Thoracic aorta (tissue), 2 donors: ENCODE data around the gene POFUT2. TPM values are rescaled to one million over a fixed set of nuclear protein-coding genes. Genes with fewer than 3 reads are reported as not detected.

Experiments
- ATAC-seq: fragments of 150-250 bp; one replicate; pipeline ENCODE4 v1.8.0; 2017; ENCODE audit warnings: low read depth; ENCODE audit not compliant: insufficient number of reproducible peaks, low FRiP score
- DNase-seq: peaks from one replicate; pipeline ENCODE4 v3.0.0-alpha.2; 2020; ENCODE audit warnings: low spot score
- H3K27ac ChIP-seq, 2 donors: fragments of 200-600 bp; sonication (generic); 1 replicate in 1 of 2; 2 replicates in 1 of 2; pipeline ENCODE4 v1.5.1; 2016; ENCODE audit warnings: mild to moderate bottlenecking in 2 of 2, moderate library complexity in 2 of 2
- H3K27me3 ChIP-seq: fragments of 200-600 bp; sonication (generic); replicated peaks from 2 replicates; pipeline ENCODE4 v1.6.0; 2016; ENCODE audit warnings: mild to moderate bottlenecking; ENCODE audit not compliant: insufficient read depth
- H3K36me3 ChIP-seq: fragments of 200-600 bp; sonication (generic); one replicate; pipeline ENCODE4 v1.5.1; 2016
- H3K4me1 ChIP-seq, 2 donors: fragments of 200-600 bp; sonication (generic); 1 replicate in 1 of 2; 2 replicates in 1 of 2; pipeline versions ENCODE4 v1.5.1 to v1.6.0; 2016; ENCODE audit warnings: low read depth in 2 of 2, mild to moderate bottlenecking in 1 of 2; ENCODE audit not compliant: control insufficient read depth in 1 of 2
- H3K4me3 ChIP-seq: fragments of 200-600 bp; sonication (generic); 2 replicates; pipeline ENCODE4 v1.5.1; 2016; ENCODE audit warnings: mild to moderate bottlenecking
- H3K9me3 ChIP-seq: fragments of 200-600 bp; sonication (generic); 2 replicates; pipeline ENCODE4 v1.5.1; 2016
- total RNA-seq, 2 donors: library from RNA; depleted of rRNA; stranded (reverse); fragments of >200 nt; gene quantifications; one replicate each; pipeline versions ENCODE4 v1.1.0 to v1.2.3, GENCODE V29; 2016
- TF ChIP-seq, protein P1 (sequence below): fragments of 200-600 bp; sonication (generic); IDR thresholded peaks from one replicate; pipeline ENCODE4 v1.5.1; 2019; ENCODE audit warnings: antibody characterized with exemption

POFUT2 gene
- total RNA-seq, 2 donors from 2014 or later = 70.8 to 87.3 TPM

DNA sequence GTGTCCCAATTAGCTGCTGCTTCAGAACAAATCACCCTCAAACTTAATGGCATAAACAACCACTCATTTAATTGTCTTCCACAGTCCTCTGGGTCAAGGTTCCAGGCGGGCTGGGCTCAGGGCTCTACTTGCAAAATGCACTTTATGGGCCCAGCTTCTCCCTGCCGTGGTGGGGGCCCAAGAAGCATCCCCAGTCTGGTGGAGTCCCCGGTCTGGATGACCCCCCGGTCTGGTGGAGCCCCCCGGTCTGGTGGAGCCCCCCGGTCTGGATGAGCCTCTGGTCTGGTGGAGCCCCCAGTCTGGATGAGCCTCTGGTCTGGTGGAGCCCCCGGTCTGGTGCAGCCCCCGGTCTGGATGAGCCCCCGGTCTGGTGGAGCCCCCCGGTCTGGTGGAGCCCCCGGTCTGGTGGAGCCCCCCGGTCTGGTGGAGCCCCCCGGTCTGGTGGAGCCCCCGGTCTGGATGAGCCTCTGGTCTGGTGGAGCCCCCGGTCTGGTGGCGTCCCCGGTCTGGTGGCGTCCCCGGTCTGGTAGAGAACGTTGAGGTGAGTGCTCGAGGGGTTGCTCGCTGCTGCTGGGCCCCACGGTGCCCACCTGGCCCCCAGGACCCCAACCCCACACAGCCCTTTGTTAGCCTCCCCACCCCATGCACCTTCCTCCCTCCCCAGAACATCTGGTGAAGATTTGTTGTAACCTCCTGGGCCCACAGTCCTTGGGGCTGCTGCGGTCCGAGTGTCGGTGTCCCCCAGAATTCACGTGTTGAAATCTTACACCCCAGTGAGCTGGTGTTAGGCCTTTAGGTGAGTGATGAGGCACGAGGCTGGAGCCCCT lies 33.8 kb downstream of the POFUT2 start:
- H3K36me3 ChIP-seq = no peaks in the 10 kb centered on the region
- TF ChIP-seq, protein P1, sequence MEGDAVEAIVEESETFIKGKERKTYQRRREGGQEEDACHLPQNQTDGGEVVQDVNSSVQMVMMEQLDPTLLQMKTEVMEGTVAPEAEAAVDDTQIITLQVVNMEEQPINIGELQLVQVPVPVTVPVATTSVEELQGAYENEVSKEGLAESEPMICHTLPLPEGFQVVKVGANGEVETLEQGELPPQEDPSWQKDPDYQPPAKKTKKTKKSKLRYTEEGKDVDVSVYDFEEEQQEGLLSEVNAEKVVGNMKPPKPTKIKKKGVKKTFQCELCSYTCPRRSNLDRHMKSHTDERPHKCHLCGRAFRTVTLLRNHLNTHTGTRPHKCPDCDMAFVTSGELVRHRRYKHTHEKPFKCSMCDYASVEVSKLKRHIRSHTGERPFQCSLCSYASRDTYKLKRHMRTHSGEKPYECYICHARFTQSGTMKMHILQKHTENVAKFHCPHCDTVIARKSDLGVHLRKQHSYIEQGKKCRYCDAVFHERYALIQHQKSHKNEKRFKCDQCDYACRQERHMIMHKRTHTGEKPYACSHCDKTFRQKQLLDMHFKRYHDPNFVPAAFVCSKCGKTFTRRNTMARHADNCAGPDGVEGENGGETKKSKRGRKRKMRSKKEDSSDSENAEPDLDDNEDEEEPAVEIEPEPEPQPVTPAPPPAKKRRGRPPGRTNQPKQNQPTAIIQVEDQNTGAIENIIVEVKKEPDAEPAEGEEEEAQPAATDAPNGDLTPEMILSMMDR = no peak
- peaks cover 0 to 7% of the 10 kb centered on the region in 2 donors for H3K4me1 ChIP-seq
- DNase-seq (no peak), ATAC-seq (no peak)
- no peak overlapping the region for H3K27ac ChIP-seq
- no peak overlapping the region for H3K4me3 ChIP-seq
- no peaks in the 10 kb centered on the region for H3K9me3 ChIP-seq
- no peaks in the 10 kb centered on the region for H3K27me3 ChIP-seq

DNA sequence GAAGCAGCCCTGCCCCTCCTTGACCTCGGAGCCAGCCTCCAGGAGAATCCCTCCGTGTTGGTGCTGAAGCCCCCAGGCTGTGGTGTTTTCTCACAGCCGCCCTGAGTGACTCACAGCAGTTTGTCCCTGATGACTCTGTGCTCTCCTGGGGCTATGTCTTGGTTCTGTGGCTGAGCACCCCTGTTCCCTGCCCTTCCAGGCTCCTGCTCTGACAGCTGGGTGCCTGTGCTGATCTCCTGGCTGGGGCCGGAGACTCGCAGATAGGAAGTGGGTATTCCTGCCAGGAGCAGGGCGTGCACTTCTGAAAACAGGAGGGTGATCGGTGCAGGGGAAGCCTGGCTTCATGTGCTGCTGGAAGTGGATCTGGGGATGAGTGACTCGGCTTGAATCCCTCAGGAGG lies 34.5 kb downstream of the POFUT2 start:
- no peak overlapping the region for H3K4me3 ChIP-seq
- DNase-seq (no peak), ATAC-seq (no peak)
- TF ChIP-seq, protein P1 = no peak
- no peaks in the 10 kb centered on the region for H3K36me3 ChIP-seq
- no peaks in the 10 kb centered on the region for H3K27me3 ChIP-seq
- H3K27ac ChIP-seq = no peak overlapping the region
- peaks cover 4 to 14% of the 10 kb centered on the region in 2 donors for H3K4me1 ChIP-seq
- H3K9me3 ChIP-seq = no peaks in the 10 kb centered on the region

DNA sequence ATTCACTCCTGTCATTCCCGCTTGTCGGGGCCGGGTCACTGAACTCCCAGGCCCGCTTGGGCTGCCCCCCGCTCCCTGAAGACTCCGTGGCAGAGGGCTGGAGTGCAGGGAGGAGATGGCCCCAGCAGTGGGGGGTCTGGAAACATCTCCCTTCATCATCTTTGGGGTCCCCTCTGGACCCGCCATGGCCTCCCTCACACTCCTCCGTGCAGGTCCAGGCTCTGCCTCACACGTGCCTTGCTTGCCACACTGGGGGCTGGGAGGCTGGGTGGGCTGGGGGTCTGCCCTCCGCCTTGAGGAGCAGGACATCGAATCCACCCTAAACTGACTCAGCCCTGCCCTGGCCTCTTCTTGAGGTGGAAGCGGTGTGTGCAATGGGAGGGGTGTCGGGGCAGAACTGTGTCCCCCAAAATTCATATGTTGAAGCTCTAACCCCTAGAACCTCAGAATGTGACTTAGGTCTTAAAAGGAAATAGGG lies 35.2 kb downstream of the POFUT2 start:
- no peak overlapping the region for H3K27ac ChIP-seq
- no peaks in the 10 kb centered on the region for H3K36me3 ChIP-seq
- no peak for DNase-seq
- no peak for ATAC-seq
- H3K9me3 ChIP-seq = no peaks in the 10 kb centered on the region
- no peaks in the 10 kb centered on the region for H3K27me3 ChIP-seq
- peaks cover 4 to 16% of the 10 kb centered on the region in 2 donors for H3K4me1 ChIP-seq
- H3K4me3 ChIP-seq = no peak overlapping the region
- TF ChIP-seq, protein P1 = no peak

DNA sequence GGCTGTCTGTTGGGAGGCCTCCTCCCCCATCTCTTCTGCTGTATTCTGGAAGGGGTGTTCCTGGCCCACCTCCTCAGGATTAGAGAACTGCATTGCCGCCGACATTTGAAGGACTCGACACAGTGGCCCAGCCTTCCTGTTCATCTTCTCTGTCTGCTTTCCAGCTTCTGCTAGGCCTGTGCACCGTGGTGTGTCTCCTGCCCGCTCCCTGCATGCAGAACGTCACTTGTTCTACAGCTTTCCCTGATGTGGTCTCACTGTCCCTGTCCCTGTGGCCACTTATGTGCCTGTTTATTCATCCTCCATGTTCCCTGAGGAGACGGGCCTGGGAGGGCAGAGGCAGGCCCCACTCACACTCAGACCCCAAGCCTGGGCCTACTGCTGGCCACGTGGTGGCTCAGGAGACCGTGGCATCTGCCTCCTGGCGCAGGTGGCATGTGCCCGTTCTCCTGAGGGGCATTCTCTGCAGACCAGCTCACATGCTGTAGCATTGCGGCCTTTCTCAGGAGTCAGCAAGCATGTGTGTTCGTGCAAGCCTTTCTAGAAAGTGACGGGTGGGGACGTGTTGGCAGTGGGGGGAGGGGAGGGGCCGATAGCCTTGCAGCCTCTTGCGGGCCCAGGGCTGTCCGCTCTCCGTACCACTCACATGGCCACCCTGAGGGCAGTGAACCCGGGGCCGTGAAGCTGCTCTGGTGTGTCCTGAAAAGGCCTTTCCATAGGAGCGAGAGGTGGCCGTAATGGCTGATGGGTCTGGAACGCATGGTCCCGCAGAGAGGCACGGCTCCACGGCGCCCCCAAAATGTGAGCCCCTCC lies 35.9 kb downstream of the POFUT2 start:
- H3K36me3 ChIP-seq = no peaks in the 10 kb centered on the region
- no peak overlapping the region for H3K27ac ChIP-seq
- DNase-seq (no peak), ATAC-seq (no peak)
- no peaks in the 10 kb centered on the region for H3K27me3 ChIP-seq
- H3K4me3 ChIP-seq = no peak overlapping the region
- H3K4me1 ChIP-seq = peaks cover 4 to 16% of the 10 kb centered on the region in 2 donors
- TF ChIP-seq, protein P1 = no peak
- no peaks in the 10 kb centered on the region for H3K9me3 ChIP-seq
